Mesenteric fat pad (tissue), 1 donor: ENCODE measurements around the gene TIPRL. TPM values are rescaled to one million over a fixed set of nuclear protein-coding genes. Genes with fewer than 3 reads are reported as not detected.

Experiments
- DNase-seq: peaks from one replicate; pipeline ENCODE4 v3.0.0-alpha.2; 2020; ENCODE audit warnings: low spot score
- total RNA-seq: library from RNA; stranded (reverse); fragmentation: NEBNext Ultra II Directional; extraction: Animal tissue kit (Norgen Biotek cat#: 25700); gene quantifications from one replicate; pipeline ENCODE4 v1.2.1, GENCODE V29; 2021
- donor health status: DM: yes; HTN: yes; CAD: no.

TIPRL gene
- total RNA-seq, 1 donor from 2014 or later = 29.9 TPM

GRCh38 chr1:168210312-168210711, 31.6 kb downstream of the TIPRL start:
- no peak for DNase-seq

DNA sequence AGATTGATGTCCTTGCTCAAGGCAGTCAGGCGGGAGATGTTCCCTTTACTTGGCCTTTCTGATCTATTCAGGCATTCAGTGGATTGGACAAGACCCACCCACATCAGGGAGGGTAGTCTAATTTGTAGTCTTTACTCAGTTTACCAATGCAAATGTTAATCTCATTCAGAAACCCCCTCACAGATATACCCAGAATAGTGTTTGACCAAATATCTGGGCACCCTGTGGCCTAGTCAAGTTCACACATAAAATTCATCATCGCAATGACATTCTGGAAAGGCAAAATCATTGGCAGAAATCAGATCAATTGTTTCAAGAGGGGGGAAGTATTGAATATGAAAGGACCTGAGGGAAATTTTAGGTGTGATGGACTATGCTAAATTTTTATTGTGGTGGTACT, 34.6 kb downstream of the TIPRL start:
- DNase-seq = no peak

GRCh38 chr1:168216171-168216570, 37.4 kb downstream of the TIPRL start:
- DNase-seq = no peak

- DNase-seq = no peak
Measured at GRCh38 chr1:168217664-168218063, 38.9 kb downstream of the TIPRL start.

DNA sequence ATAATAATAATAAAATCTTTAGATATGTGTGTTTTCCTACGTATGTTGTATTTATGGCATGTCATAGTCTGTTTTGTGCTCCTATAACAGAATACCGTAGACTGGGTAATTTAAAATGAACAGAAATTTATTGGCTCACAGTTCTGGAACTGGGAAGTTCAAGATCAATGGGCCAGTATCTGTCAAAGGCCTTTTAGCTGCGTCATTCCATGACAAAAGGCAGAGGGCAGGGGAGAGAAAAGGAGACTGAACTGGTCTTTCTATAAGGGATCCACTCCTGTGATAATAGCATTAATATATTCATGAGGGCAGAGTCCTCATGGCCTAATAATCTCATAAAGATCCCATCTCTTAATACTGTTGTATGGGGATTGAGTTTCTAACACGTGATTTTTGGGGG, 39.9 kb downstream of the TIPRL start:
- DNase-seq = no peak

DNA sequence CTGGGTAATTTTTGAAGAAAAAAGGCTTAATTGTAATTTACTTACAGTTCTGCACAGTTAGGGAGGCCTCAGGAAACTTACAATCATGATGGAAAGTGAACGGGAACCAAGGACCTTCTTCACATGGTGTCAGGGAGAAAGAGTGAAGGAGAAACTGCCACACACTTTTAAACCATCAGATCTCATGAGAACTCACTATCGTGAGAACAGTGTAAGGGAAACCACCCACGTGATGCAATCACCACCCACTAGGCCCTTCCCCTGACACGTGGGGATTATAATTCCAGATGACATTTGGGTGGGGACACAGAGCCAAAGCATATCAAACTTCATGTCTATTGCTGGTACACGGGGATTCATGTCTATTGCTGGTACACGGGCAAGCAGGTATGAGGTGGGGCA, 41.7 kb downstream of the TIPRL start:
- DNase-seq = no peak

- DNase-seq = no peak
Measured at GRCh38 chr1:168221275-168221674, 42.5 kb downstream of the TIPRL start.

- no peak for DNase-seq
Measured at GRCh38 chr1:168223261-168223660, 44.5 kb downstream of the TIPRL start.

DNA sequence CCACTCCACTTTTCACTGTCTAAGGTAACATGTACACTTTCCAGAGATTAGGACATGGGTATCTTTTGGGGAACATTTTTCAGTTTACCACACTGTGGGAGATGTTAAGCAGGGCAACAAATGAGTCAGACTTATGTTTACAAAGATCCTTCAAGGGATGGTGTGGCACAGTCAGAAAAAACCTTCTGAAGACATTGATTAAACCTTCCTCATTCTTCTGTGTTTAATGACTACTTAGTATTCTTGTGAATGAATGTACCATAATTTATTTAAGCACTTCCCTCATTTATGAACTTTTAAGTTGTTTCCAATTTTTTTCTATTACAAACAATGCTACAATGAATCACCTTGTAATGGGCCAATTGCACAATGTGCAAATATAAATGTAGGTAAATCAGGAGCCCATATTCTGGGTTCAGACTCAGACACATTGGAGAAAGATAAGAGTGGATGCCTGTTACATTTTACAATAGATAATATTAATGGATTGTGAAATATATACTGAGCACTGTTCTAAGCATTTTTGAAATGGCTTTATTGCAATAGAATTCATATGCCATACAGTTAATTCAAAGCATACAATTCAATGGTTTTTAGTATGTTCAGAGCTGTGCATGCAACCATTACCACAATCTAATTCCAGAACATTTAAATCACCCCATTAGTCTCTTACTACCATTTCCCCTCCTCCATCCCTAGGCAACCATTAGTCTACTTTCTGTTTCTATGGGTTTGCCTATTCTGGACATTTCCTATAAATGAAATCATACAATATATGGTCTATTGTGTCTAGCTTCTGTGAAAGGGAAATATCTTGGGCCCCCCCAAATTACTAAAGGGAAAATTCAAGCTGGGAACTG, 45.1 kb downstream of the TIPRL start:
- no peak for DNase-seq

- DNase-seq = no peak
Measured at GRCh38 chr1:168224991-168225390, 46.2 kb downstream of the TIPRL start.

DNA sequence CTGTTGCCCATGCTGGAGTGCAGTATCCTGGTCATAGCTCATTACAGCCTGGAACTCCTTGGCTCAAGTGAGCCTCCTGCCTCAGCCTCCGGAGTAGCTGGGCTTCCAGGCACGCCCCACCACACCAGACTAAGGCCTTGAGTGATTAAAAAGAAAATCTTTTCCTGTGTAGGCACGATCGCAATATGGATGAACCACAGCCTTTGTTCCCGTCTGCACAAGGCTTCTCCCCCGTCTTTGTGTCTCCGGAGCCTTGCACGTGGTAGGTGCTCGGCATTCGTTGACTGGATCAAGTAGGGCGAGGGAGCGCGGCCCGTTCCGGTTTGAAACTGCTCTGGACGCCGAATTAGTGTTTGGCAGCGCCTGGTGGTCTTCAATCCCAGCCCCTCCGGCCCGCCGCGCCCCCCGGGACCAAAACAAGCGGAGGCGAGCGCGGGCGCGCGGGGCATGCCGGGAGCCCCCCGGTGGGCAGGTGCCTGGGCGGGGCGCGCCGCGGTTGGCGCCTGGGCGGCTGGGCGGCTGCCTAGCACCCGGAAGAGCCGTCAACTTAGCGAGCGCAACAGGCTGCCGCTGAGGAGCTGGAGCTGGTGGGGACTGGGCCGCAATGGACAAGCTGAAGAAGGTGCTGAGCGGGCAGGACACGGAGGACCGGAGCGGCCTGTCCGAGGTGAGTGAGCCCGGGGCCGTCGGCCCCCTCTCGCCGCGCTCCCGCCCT, 46.9 kb downstream of the TIPRL start, which contains the start of gene SFT2D2:
TSS of gene SFT2D2 (plus strand) at position 529 of the 715 bp plus-strand sequence. CDS start at position 605, 76 bp downstream.
- DNase-seq = peak; percentile 93

- DNase-seq = no peak
Measured at GRCh38 chr1:168227620-168228019, 48.9 kb downstream of the TIPRL start.

- no peak for DNase-seq
Measured at GRCh38 chr1:168229893-168230292, 51.1 kb downstream of the TIPRL start.

DNA sequence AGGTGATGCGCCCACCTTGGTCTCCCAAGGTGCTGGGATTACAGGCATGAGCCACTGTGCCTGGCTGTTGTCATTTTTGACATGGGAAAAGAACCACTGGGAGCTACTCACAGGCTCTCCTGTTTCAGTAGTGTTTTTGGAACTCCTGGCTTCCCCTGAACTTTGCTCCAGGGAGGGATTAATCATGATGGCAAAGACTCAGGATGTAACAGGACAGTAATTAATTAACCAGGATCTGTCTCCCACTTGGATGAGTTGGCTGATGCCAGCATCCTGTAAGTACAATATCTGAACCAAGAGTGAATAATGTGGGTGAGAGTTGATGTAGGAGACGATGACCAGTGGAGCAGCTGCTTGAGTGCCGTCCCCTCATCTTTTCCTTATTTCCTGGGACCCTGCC, 51.9 kb downstream of the TIPRL start:
- DNase-seq = no peak

- DNase-seq = no peak
Measured at GRCh38 chr1:168234846-168235547, 56.2 kb downstream of the TIPRL start.

GRCh38 chr1:168235548-168235885, 56.8 kb downstream of the TIPRL start:
- DNase-seq = no peak

GRCh38 chr1:168235937-168236336, 57.2 kb downstream of the TIPRL start:
- no peak for DNase-seq

GRCh38 chr1:168236836-168237611, 58.3 kb downstream of the TIPRL start:
- DNase-seq = no peak

DNA sequence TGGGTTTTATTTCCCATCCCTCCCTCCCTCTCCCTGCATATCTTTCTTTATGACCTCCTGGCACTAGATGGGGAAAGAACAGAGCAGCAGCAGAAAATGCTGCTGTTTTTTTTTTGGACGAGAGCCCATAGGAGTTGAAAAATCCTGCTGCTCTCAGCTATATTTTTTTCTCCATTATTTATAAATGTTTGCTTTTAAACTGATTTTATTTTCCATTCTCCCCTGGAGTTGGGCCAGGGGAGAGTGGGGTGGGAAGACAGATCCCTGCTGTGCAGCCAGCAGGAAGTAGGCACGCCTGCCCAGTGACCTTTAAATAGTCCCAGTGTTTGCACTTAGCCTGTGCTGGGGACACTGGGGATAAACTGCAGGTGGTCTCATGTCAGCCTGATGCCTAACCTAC, 64.4 kb downstream of the TIPRL start:
- no peak for DNase-seq

GRCh38 chr1:168243636-168244212, 65.0 kb downstream of the TIPRL start:
- DNase-seq = no peak

DNA sequence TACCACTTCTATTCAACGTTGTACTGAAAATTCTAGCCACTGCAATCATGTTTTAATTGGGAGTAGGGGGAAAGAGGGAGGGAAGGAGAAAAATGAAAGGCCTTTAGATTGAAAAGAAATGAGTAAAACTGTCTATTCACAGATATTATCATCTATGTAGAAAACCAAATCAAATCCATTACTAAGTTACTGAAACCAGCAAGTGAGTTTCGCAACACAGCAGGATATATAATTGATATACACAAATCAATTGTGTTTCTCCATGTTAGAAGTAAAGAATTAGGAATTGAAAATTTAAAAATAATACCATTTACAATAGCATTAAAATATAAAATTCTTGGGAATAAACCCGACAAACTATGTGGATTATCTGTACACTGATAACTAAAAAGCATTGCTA, 66.3 kb downstream of the TIPRL start:
- no peak for DNase-seq
